HUDEP-2 (cell line): ENCODE data around the gene CD300LG.
A peak's percentile ranks its signal among the peaks of the same experiment; 100 is the strongest.

Source experiments
- DNase-seq, 76 experiments: peaks; one replicate each; lab custom pipeline; 2025; ENCODE audit not compliant: unreplicated experiment in 76 of 76; lab: John Stamatoyannopoulos, UW

Gene CD300LG

GRCh38 chr17:43901861-43902589, 55.0 kb downstream of the CD300LG start:
- DNase-seq: no peak

DNA sequence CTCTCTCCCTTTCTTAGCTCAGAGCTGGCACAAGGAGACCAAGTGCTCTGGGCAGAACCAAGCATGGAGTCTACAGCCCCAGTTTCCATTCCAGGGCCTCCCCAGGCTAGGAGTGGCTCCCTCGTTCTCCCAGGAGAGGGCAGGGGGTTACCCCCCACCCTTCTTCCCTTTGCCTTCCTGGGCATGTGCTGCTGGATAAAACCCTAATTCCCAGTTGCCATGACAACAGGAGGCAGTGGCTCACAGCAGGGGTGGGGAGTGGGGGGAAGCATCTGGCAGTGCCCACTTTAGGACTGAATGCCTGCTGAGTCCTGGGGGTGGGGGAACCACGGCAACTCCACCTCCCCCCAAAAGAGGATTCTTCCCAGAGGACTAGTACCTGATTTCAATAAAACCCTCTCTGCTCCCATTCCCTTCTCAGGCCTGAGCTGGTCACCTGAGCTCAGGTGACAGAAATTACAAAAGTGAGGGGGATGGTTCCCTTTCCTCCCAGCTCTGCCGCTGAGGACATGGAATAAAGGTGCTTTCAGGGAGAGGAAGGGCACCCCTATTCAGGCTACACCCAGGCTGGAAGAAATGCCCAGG, 58.5 kb downstream of the CD300LG start:
- DNase-seq: no peak

- no peak for DNase-seq
These were observed 59.2 kb downstream of the CD300LG start for GRCh38 chr17:43905985-43906852.

DNA sequence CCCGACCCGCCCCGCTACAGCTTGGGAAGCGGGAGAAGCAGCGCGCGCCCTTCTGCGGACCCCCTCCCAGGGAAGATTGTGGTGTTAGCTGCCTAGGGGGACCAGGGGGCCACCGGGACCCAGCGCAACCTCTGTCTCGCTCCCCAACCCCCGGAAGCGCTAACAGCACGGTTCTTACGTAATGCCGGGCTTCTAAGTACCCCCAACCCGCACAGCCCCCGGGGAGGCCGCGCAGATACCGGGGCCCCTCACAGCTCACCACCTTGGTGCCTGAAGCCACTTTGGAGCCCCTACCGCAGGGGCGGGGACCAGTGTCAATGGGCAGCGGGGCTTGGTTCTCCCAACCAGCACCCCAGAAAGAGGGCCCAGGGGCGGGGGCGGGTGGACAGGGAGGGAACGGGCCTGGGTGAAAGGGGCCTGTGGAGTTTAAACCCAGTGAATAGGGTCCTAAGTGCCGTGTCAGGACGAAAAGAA, 60.0 kb downstream of the CD300LG start:
- DNase-seq: no peak

DNA sequence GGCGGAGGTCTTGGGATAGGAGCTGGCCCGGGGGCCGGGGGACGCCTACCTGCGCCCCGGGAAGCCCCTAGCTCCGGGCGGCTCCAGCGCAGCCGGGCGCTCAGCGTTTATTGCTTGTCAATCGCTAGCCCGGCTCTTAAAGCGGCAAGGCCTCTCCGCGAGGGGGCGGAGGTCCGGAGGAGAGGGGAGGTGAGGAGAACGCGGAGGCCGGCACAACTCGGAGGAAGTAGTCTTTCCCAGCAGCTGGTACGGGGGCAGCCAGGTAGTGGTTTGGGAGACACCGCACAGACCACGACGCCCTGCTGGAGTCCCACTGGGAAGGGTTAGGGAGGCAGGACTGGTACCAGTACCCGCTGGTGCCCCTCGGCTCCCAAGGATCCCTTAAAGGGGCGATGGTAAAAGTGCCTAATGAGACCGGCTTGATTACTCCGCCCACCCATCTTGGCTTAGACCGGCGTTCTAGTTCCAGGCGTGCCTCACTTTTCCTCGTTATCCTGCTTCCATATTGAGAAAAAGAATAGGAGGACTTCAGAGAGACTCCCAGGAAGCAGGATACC, 60.5 kb downstream of the CD300LG start, which contains the start of gene MPP2:
Gene MPP2, minus strand, starts transcription at position 112 of the 557 bp plus-strand sequence. CDS start 3,076 bp downstream, outside the sequence.
- peak in 14 of 76 experiments; percentile 7 to 36 (median 20) for DNase-seq

GRCh38 chr17:43907998-43908721, 61.2 kb downstream of the CD300LG start:
- peak in 38 of 76 experiments; percentile 3 to 56 (median 28) for DNase-seq

DNA sequence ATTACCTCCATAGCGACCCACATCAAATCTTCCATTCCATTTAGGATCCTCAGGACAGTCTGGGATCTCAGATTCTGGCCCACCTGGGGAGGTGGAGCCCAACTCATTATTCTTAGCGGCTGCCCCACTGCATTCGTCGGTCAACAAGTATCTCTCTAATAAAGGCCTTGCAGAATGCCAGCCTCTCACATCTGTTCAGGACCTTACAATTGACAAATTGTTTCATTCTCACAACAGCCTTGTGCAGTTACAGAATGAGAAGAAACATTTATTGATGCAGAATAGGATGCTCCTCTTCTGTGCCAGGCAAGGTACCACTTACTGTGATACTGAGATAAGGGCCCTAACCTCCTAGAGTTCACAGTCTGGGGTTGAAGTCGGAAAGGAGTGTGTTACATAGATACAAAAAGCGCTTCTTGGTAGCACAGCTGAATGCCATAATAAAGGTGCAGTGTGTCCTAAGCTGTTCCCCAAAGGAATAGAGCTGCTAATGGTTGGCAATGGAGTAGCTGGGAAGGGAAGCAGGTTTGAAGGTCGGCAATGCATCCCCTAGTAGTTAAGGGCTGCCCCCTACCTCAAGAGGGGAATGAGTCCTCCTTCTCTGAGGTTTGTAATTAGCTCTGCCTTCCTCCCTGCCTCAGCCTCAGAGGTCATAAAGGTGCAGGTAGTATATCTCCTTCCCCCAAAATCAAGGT, 62.7 kb downstream of the CD300LG start:
- no peak for DNase-seq

GRCh38 chr17:43911904-43912303, 64.9 kb downstream of the CD300LG start:
- DNase-seq: peak in 68 of 76 experiments; percentile 12 to 80 (median 52)

GRCh38 chr17:43912635-43913304, 65.8 kb downstream of the CD300LG start:
- no peak for DNase-seq
